Neural cell (in vitro differentiated cells): ENCODE measurements around the gene C1QTNF1.

Source experiments
- EP300 ChIP-seq: fragments of 450-650 bp; conservative IDR thresholded peaks from 2 replicates; pipeline ENCODE4 v1.6.1; 2014; ENCODE audit warnings: antibody characterized with exemption, mild to moderate bottlenecking, moderate library complexity; ENCODE audit not compliant: poor library complexity, severe bottlenecking
- MXI1 ChIP-seq: fragments of 450-650 bp; conservative IDR thresholded peaks from 2 replicates; pipeline ENCODE4 v1.6.1; 2014; ENCODE audit warnings: antibody characterized with exemption, mild to moderate bottlenecking; ENCODE audit not compliant: poor library complexity, severe bottlenecking
- POLR2AphosphoS5 ChIP-seq: IDR thresholded peaks from 2 replicates; pipeline ENCODE4 v1.6.1; 2012
- RAD21 ChIP-seq: fragments of 450-650 bp; conservative IDR thresholded peaks from 2 replicates; pipeline ENCODE4 v1.6.1; 2014; ENCODE audit warnings: antibody characterized with exemption, mild to moderate bottlenecking, moderate library complexity
- TAF1 ChIP-seq: IDR thresholded peaks from 2 replicates; pipeline ENCODE4 v1.6.1; 2012; ENCODE audit warnings: low read depth
- TF ChIP-seq, protein P1 (sequence below): fragments of 450-650 bp; IDR thresholded peaks from 2 replicates; pipeline ENCODE4 v1.5.1; 2014; ENCODE audit warnings: antibody characterized with exemption, mild to moderate bottlenecking, moderate library complexity; ENCODE audit not compliant: poor library complexity, severe bottlenecking
- TF ChIP-seq, protein P2 (sequence below): IDR thresholded peaks from 2 replicates; pipeline ENCODE4 v1.6.1; 2012; ENCODE audit warnings: borderline replicate concordance

DNA sequence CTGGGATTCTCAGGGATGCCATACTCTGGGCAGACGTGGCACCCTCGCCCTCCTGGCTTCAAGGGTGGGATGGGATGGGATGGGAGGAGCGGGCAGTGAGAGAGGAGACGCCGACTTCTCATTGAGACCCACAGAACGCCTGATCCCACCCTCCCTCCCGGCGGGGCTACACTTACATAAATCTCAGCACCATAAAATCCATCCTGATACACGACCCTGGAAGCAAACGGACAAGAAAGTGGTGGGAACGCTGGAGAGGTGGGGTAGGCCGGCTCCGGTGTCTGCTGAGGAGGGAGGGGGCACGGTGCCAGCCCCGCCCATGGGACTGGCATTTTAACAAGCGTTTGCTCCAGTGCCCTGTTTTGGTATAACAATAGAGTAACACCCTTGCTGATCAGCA, 72.5 kb downstream of the C1QTNF1 start:
- TF ChIP-seq MXI1 (no peak), EP300 (no peak), TAF1 (no peak), POLR2AphosphoS5 (no peak), RAD21 (no peak)
- TF ChIP-seq, protein P1, sequence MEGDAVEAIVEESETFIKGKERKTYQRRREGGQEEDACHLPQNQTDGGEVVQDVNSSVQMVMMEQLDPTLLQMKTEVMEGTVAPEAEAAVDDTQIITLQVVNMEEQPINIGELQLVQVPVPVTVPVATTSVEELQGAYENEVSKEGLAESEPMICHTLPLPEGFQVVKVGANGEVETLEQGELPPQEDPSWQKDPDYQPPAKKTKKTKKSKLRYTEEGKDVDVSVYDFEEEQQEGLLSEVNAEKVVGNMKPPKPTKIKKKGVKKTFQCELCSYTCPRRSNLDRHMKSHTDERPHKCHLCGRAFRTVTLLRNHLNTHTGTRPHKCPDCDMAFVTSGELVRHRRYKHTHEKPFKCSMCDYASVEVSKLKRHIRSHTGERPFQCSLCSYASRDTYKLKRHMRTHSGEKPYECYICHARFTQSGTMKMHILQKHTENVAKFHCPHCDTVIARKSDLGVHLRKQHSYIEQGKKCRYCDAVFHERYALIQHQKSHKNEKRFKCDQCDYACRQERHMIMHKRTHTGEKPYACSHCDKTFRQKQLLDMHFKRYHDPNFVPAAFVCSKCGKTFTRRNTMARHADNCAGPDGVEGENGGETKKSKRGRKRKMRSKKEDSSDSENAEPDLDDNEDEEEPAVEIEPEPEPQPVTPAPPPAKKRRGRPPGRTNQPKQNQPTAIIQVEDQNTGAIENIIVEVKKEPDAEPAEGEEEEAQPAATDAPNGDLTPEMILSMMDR = no peak
- TF ChIP-seq, protein P2, sequence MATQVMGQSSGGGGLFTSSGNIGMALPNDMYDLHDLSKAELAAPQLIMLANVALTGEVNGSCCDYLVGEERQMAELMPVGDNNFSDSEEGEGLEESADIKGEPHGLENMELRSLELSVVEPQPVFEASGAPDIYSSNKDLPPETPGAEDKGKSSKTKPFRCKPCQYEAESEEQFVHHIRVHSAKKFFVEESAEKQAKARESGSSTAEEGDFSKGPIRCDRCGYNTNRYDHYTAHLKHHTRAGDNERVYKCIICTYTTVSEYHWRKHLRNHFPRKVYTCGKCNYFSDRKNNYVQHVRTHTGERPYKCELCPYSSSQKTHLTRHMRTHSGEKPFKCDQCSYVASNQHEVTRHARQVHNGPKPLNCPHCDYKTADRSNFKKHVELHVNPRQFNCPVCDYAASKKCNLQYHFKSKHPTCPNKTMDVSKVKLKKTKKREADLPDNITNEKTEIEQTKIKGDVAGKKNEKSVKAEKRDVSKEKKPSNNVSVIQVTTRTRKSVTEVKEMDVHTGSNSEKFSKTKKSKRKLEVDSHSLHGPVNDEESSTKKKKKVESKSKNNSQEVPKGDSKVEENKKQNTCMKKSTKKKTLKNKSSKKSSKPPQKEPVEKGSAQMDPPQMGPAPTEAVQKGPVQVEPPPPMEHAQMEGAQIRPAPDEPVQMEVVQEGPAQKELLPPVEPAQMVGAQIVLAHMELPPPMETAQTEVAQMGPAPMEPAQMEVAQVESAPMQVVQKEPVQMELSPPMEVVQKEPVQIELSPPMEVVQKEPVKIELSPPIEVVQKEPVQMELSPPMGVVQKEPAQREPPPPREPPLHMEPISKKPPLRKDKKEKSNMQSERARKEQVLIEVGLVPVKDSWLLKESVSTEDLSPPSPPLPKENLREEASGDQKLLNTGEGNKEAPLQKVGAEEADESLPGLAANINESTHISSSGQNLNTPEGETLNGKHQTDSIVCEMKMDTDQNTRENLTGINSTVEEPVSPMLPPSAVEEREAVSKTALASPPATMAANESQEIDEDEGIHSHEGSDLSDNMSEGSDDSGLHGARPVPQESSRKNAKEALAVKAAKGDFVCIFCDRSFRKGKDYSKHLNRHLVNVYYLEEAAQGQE = no peak
